ENCODE data around the gene ANXA3.
A peak's percentile ranks its signal among the peaks of the same experiment; 100 is the strongest.
"Not testable (repeated sequence)": the region's sequence is repeated elsewhere in the genome, so short reads cannot be mapped to it uniquely, and the experiment has no call there.

ANXA3 gene, protein sequence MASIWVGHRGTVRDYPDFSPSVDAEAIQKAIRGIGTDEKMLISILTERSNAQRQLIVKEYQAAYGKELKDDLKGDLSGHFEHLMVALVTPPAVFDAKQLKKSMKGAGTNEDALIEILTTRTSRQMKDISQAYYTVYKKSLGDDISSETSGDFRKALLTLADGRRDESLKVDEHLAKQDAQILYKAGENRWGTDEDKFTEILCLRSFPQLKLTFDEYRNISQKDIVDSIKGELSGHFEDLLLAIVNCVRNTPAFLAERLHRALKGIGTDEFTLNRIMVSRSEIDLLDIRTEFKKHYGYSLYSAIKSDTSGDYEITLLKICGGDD

DNA sequence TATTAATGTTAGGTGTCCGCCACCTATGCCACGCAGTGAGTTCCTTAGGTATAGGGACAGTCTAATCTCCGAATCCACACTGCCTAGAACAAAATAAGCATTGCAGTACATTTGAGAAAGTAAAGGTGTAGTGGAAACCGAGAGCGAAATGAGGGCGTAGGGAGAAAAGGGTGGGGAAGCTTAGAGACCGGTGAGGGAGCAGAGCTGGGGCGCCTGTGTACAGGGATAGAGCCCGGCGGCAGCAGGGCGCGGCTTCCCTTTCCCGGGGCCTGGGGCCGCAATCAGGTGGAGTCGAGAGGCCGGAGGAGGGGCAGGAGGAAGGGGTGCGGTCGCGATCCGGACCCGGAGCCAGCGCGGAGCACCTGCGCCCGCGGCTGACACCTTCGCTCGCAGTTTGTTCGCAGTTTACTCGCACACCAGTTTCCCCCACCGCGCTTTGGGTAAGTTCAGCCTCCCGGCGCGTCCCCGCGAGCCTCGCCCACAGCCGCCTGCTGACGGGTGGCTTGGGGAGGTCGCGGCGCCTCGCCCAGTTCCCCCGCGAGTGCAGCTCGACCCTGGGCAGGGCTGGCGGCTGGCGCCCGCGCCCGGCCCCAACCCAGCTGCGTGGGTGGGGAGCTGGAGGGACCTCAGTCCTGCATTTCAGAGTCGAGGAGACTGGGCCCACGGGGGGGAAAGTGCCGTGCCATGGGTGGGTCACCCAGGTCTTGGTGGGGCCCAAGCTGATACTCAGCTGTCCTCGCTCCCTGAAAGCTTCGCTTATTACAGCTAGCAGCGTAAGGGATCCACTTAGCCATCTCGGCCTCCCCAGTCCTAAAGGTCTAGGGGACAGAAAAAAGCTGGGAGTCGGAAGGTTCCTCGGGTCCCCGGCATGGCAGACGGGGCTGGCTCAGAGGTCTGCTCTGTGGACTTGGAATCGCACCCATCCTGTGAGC lies at the start of gene ANXA3:
TSS of gene ANXA3 (plus strand) at position 351 of the 932 bp plus-strand sequence. CDS start 2,704 bp downstream, outside the sequence.
- peak; percentile 72 for DNase-seq (ENCODE audit: low spot score)

DNA sequence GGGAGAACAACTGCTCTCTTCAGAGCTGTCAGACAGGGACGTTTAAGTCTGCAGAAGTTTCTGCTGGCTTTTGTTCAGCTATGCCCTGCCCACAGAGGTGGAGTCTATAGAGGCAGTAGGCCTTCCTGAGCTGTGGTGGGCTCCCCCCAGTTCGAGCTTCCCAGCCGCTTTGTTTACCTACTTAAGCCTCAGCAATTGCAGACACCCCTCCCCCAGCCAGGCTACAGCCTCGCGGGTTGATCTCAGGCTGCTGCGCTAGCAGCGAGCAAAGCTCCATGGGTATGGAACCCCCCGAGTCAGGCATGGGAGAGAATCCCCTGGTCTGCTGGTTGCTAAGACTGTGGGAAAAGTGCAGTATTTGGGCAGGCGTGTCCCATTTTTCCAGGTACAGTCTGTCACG lies 45.3 kb upstream of the ANXA3 start:
- DNase-seq (ENCODE audit: low spot score), result not testable (repeated sequence)

DNA sequence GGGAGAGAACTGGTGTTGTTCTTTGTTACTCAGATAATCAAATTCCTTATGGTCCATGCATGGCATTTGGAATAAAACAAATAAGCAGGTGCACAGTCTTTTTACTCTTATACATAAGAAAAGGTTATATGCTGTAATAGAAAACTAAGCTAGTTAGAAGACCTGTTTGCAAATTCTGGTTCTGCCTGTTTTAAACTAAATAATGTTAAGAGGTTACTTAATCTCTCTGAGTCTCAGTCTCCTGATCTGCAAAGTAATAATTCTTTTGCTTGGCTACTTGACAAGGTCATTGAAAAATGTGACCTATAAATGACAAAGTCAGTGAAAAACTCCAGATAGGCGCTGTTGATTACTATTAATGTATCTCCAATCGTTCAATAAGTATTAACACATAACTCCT lies 42.5 kb upstream of the ANXA3 start:
- no peak for DNase-seq (ENCODE audit: low spot score)

DNA sequence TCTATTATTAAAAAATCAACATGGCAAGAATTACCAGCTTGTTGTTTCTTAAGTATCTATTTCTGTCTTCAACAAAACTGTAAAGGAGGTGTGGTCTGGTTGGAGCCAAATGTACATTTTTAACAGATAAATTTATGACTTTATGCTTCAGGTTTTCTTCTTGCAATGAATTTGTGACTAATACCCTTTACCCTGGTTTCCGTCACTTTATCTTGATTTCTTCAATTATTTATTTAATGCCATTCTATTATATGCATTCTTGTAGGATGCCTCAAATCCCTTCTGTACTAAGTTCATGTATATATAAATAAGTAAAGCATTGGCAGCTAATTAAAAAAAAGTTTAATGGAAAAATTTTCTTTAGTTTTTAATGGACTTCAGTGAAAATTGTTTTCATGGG lies 41.5 kb upstream of the ANXA3 start:
- DNase-seq (ENCODE audit: low spot score), result no peak

DNA sequence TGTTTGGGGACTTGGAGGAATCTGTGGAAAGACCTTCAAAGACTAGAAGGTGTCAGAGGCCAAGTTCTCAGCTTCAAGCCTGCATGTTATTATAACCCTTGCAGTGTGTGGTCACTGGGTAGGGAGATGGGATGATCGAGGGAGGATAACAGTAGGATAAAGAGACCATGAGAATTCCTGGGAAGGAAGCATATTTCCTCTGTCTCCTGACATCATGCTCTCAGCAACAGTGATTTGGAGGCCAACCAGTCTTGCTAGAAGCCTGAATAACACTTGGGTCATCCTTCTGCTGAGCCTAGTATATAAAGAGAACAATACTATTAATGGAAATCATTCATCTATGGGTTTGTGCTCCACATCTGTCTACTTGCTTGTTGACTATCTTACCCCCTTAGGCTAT lies 40.9 kb upstream of the ANXA3 start:
- DNase-seq (ENCODE audit: low spot score), result no peak

DNA sequence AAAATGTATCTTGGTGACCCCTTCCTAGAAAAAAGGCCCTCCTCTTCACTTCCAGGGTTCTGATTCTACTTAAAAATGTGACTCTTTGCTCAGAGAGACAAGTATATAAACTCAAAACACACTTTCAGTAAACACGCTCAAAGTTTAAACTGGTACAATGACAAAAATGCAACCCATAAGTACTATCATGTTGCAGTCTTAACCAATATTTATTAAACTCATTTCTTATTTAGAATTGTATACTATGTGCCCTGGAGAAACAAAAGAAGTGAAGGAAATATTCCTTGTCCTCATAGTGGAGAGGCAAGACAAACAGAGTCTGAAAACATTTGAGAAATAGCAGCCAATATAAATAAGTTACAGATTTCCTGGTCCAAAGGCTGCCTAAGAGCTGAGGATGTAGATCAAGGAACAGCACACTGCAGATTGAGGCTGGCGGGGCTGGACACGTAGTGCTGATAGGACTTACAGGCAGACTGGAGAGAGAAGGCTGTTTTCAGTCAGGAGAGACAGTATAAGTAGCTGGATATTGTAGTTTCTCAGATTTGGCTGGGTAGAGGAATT lies 39.1 kb upstream of the ANXA3 start:
- no peak for DNase-seq (ENCODE audit: low spot score)

DNA sequence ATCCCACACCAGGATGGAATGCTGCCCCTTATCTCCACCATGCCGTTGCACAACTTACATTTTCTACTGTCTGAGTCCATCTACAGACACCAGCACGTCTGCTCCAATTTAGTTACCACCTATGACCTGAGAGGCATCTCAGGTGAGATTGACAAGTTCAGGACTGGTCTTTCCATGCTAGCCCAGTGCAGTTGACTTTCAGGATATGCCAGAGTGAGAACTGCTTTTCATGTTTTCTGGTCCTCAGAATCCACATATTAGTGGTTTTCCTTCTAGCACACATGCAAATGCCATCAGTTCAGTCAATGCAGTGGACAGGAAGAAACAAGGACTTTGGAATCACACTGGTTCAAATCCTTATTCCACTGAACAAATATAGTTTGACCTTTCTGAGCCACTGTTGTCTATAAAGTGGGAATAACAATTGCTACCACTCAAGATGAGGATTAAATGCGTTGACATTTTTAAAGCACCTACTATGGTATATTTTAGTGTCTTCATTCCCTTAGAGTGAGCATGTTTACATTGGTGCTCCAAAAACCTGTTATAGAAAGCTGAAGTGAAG lies 38.1 kb upstream of the ANXA3 start:
- DNase-seq (ENCODE audit: low spot score), result no peak

DNA sequence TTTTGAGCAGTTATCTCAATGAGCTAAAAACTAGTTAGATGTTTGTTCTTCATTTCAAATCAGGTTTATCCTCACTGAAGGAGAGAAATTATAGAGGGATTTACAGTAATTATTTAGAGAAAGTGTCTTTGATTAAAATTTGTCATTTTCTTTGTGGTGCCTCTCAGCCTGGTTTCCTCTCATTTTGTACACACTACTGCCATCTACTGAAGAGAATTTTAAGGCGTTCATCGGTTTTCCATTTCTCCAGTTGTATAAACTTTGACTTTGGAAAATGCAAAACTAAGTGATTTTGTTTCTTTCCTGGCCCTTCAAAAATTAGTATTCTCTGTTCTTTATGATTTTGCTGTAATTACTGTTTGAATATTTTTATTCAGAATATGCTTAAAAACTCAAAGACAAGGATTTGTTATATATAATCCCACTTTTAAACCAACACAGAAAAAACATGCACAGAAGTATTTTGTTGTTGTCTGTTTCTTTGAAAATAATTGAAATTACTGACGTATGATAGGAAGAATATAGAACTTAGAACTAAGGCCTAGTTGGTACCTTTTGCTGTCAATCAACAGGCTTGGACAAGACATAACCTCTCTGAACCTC lies 34.4 kb upstream of the ANXA3 start:
- no peak for DNase-seq (ENCODE audit: low spot score)

DNA sequence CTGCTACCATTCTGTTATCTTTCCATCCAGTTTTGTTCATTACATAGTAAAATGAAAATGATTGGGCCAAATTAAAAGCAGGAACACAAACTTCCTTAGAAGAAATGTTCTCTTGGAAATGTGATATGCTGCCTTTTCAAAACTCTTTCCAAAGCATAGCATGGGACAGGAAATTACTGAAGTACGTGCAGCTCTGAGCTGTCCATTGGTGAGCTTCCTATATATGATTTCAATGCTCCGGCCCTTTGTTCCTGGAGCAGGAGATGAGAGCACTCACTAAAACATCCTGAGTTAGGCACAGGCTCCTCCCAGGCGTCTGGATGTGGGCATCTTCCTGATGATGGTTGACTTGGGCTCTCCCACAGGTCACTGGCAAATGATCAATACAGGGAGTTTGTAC lies 33.0 kb upstream of the ANXA3 start:
- no peak for DNase-seq (ENCODE audit: low spot score)

DNA sequence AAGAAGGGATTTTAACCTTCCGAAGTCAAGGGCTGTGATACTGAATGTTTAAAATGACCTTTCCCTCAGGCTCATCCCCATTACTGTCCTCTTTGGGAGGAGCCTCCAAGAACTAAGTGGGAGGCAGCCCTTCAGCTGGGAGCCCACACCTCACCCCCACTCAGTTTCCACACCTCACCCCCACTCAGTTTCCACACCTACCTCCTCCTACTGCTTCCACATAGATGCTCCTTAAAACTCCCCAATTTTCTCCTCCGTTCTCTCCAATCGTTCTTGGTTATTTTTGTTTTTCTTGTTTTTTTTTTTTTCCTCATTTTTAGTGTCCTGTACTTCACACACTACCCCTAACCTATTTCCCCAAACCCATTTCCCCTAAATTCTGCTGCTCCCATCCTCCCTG lies 31.6 kb upstream of the ANXA3 start:
- no peak for DNase-seq (ENCODE audit: low spot score)

DNA sequence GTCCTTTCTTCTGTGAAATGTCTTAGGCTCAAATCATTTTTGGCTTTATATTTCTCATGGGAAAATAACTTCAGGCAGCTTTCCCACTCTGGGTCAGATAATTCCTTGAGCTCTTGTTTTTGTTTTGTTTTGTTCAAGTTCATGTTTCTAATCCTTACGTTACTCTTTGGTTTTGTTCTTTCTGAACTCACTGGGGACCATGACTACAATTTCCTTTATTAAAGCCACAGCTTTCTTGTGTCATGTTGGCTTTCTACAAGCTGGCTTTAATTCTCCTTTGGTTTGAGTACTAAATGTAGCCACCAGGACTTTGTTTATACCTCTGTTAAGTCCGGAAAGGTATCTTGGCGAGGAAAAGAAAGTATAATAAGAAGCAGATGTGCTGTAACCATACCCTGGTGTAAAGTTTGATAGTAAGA lies 30.8 kb upstream of the ANXA3 start:
- DNase-seq (ENCODE audit: low spot score), result no peak

DNA sequence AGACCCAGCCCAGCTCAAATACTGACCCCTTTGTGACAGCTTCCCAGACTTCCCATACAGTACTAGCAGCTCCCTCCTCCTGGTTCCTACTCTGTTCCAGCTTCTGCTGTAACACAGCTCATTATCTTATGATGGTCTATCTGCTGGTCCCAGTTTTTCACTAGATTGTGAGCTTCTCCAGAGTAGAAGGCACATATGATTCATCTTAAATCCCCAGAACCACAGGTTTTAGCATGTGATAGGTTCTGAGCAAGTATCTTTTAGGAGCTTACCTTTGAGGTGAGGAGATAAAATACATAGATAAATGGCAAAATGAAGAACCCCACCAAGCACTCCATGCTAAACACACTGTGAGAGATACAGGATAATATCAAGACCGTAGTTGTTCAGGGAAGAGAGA lies 27.6 kb upstream of the ANXA3 start:
- DNase-seq (ENCODE audit: low spot score), result no peak

DNA sequence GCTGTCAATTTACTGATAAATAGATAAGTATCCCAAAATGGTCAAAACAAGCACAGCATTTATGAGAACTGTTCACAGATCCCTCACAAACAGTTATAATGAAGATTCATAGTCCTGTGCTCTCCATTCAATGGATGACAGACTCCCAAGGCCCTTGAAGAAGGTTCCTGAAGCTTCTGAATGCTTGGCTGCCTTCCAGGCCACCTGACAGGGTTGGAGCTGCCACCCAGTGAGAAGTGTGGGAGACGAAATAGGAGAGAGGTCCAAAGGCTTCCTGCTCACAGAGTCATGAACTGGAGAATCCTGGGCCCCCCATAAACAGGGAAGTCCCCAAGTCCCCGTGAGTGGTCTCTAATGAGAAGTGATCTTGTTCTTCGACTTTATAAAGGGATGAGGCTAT lies 26.0 kb upstream of the ANXA3 start:
- DNase-seq (ENCODE audit: low spot score), result no peak

DNA sequence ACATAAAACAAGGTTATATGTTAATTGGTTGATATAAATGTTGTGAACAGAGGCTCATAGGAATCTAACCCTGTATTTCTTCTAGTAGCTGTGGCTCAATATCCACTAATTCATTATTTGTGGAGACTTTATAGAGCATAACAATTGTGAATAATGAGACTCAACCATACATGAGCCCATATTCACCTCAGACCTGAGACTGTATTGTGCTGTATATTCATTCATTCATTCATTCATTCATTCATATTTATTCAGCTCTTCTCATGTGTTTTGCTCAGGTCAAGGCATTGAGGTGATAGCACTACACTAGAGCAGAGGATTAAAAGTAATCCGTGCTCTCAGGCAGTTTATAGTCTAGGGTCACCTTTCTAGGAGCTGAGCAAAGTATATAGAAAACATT lies 24.5 kb upstream of the ANXA3 start:
- no peak for DNase-seq (ENCODE audit: low spot score)

DNA sequence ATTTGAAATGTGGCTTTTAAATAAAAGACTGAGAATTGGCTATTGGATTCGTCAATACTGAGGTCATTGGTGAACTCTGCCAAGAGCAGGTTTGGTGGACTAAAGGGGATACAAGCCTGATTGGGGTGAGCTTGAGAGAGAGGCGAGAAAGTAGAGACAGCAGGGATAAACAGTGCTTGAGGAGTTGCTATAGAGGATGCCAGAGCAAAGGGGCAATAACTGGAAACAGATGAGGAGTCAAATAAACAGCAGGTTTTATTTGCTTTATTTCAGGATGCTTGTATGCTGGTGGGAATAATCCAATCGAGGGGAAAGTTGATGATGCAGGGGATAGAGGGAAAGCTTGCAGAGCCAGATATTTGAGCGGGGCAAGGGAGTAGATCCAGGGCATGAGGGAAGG lies 24.0 kb upstream of the ANXA3 start:
- no peak for DNase-seq (ENCODE audit: low spot score)

DNA sequence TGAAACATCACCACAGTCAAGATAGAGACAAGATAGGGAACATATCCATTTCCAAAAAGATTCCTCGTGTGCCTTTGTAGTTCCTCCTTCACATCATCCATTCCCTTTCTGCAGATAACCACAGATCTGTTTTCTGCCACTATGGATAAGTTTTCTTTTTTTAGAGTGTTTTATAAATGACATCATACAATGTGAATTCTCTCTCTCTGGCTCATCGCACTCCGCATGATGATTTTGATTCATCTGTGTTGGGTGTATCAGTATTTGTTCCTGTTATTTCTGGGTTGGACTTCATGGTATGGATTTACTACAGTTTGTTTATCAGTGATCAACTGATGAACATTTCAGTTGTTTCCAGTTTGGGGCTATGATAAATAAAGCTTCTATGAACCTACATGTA lies 23.2 kb upstream of the ANXA3 start:
- DNase-seq (ENCODE audit: low spot score), result no peak

DNA sequence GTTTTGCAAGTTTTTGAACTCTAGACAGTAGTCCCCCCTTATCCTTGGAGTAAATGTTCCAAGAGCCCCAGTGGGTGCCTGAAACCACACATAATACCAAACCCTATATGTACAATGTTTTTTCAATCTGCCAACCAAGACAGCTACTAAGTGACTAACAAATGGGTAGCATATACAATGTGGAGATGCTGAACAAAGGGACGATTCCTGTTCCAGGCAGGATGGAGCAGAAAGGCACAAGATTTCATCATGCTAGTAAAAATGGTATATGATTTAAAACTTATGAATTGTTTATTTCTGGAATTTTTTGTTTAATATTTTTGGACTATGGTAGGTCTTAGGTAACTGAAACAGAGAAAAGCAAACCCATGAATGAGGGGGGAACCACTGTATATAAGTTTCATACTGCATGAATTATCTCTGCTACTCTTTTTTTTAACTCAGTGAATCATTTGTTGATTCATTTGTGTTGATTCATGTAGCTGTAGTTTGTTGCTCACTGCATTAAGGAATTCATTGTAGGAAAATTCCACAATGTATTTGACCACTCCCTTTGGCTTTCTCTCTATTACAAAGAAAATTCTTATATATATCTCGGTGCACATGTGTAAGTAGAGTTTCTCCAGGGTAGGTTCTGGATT lies 21.9 kb upstream of the ANXA3 start:
- no peak for DNase-seq (ENCODE audit: low spot score)

DNA sequence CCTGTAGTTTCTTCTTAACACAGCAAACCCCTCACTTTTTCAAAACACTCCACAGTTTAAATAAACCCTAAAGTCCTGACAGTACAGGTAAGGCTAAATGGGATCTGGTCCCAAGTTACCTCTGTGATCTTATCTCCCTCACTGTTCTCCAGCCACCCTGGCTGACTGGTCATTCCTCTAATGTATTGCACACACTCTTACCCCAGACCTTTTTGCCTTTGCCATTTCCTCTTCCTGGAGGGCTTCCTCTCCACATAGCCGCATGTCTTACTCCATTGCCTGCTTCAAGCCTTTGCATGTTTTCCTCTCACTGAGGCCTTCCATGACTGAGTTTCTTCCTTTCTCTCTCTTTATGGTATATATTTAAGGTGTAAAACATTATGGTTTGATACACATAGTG lies 19.5 kb upstream of the ANXA3 start:
- no peak for DNase-seq (ENCODE audit: low spot score)

DNA sequence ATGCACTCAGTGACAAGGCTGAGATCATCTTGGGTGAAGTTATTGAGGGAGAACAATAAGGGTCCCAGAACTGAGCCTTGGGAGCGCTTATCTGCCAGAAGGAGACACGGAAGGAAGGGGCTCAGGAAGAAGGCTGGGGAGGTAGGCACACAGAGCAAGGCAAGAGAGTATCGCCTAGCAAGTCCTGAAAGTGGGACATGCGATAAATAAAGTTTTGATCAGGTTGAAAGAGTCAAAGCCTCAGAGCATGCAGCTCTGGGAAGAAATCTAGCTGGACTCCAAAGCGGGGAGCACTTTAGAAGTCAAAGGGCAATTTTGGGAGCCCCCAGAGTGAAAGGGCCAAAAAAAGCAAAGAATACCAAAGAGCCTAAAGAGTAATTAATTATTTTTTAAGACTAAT lies 17.7 kb upstream of the ANXA3 start:
- DNase-seq (ENCODE audit: low spot score), result no peak

DNA sequence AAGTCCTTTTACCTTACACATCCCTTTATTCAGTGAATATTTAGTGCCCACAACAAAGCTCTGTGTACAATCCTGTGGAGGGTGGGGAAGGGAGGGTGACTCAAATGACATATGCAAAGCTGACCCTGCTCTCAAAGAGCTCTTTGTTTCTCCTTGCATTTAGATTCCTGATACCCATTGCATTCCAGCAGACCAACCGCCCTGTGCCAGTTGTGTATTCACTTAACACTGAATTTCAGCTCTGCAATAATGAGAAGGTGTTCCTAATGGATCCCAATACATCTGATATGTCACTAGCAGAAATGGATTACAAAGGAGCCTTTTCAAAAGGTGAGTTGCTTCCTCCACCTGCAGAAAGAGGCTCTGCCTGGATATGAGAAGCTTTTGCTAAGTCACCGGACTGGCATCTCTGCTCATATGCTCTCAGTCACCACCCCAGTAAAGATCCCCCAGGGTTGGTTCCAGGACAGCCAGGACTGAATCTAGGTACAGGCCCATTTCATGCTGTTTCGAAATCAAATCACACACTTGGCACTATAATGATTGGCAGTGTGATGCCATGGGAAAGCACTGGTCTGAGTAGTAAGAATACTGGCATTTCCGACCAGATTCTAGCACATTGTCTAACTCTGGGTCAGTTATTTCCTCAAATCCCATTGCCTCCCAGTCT lies 17.1 kb upstream of the ANXA3 start:
- DNase-seq (ENCODE audit: low spot score), result no peak

DNA sequence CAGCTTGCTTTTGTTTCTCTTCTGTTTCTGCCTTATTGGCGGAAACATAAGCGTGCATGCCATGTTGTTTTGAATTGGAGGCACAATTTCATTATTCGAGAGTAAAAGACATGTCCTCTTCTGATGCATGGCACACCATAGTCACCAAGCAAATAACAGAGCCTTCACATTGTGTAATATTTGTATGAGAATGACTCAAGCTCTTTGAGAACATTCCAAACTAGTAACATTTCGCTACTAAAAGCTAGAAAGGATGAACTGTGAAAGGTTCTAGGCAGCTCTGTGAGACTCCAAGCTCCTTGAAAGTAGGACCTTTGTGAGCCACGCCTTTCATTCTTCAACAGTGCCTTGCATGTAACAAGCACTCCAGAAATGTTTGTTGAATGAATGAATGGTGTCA lies 9.2 kb upstream of the ANXA3 start:
- no peak for DNase-seq (ENCODE audit: low spot score)

Measured in ecto neural progenitor cell (in vitro differentiated cells).